Mesendoderm (in vitro differentiated cells): ENCODE measurements around the gene CAMSAP3.

Source experiments
- DNase-seq: peaks from one replicate; pipeline ENCODE4 v3.0.0; 2013
- H2AK5ac ChIP-seq: 2 replicates; pipeline ENCODE4 v1.6.1; 2013; ENCODE audit warnings: low read length, inconsistent platforms
- H2BK120ac ChIP-seq: 2 replicates; pipeline ENCODE4 v1.6.1; 2013; ENCODE audit warnings: low read depth, mild to moderate bottlenecking, low read length, moderate library complexity, mixed read lengths
- H2BK15ac ChIP-seq: replicated peaks from 2 replicates; pipeline ENCODE4 v1.6.1; 2013; ENCODE audit warnings: low read depth, mild to moderate bottlenecking, moderate library complexity
- H2BK5ac ChIP-seq: 2 replicates; pipeline ENCODE4 v1.6.1; 2013; ENCODE audit warnings: low read length, inconsistent platforms
- H3K18ac ChIP-seq: 2 replicates; pipeline ENCODE4 v1.6.1; 2013; ENCODE audit warnings: mild to moderate bottlenecking, low read length, mixed read lengths
- H3K23ac ChIP-seq: one replicate; pipeline ENCODE4 v1.6.1; 2013; ENCODE audit warnings: low read length
- H3K27ac ChIP-seq: 2 replicates; pipeline ENCODE4 v1.5.1; 2013; ENCODE audit warnings: low read depth, mild to moderate bottlenecking, inconsistent platforms, low read length, moderate library complexity
- H3K27me3 ChIP-seq: 2 replicates; pipeline ENCODE4 v1.6.1; 2013; ENCODE audit warnings: low read length, control low read depth, mild to moderate bottlenecking, inconsistent platforms; ENCODE audit not compliant: insufficient read depth, poor library complexity
- H3K36me3 ChIP-seq: 2 replicates; pipeline ENCODE4 v1.6.1; 2013; ENCODE audit warnings: low read length, inconsistent platforms; ENCODE audit not compliant: control insufficient read depth, insufficient read depth
- H3K4ac ChIP-seq: one replicate; pipeline ENCODE4 v1.6.1; 2013; ENCODE audit warnings: low read depth, mild to moderate bottlenecking, low read length, moderate library complexity
- H3K4me1 ChIP-seq: 2 replicates; pipeline ENCODE4 v1.6.1; 2013; ENCODE audit warnings: low read depth, low read length, inconsistent platforms; ENCODE audit not compliant: control insufficient read depth
- H3K4me2 ChIP-seq: 2 replicates; pipeline ENCODE4 v1.6.1; 2013; ENCODE audit warnings: low read length
- H3K4me3 ChIP-seq: 2 replicates; pipeline ENCODE4 v1.5.1; 2013; ENCODE audit warnings: mild to moderate bottlenecking, low read length
- H3K56ac ChIP-seq: one replicate; pipeline ENCODE4 v1.6.1; 2013; ENCODE audit warnings: low read length
- H3K79me1 ChIP-seq: 2 replicates; pipeline ENCODE4 v1.6.1; 2013; ENCODE audit warnings: low read length, inconsistent platforms
- H3K79me2 ChIP-seq: 2 replicates; pipeline ENCODE4 v1.6.1; 2013; ENCODE audit warnings: mild to moderate bottlenecking, low read length; ENCODE audit not compliant: control insufficient read depth, insufficient read depth
- H3K9ac ChIP-seq: 2 replicates; pipeline ENCODE4 v1.6.1; 2013; ENCODE audit warnings: low read length, inconsistent platforms
- H4K5ac ChIP-seq: one replicate; pipeline ENCODE4 v1.6.1; 2013; ENCODE audit warnings: low read length
- H4K8ac ChIP-seq: one replicate; pipeline ENCODE4 v1.6.1; 2013; ENCODE audit warnings: low read depth, mild to moderate bottlenecking, control low read depth, low read length, moderate library complexity
- WGBS: extraction: QIAGEN DNeasy Blood & Tissue Kit; methylation state at CpG from one replicate; pipeline ENCODE4 v1.1.7; 2013; ENCODE audit warnings: low lambda C conversion rate, missing lambda C conversion rate; ENCODE audit not compliant: insufficient coverage; ENCODE audit errors: extremely low coverage; 5-methylcytosine and 5-hydroxymethylcytosine counted together

The CAMSAP3 gene

GRCh38 chr19:7612282-7613274, 16.9 kb downstream of the CAMSAP3 start:
- Histone ChIP-seq H3K79me1 (no peaks in the 10 kb centered on the region), H3K4me1 (no peaks in the 10 kb centered on the region), H3K23ac (no peak overlapping the region), H3K4me2 (no peak overlapping the region), H2BK120ac (no peak overlapping the region), H3K4me3 (no peak overlapping the region), H4K5ac (no peak overlapping the region), H3K56ac (no peak overlapping the region), H3K9ac (no peak overlapping the region), H3K4ac (no peak overlapping the region), H4K8ac (no peak overlapping the region), H2AK5ac (no peak overlapping the region), H3K18ac (no peak overlapping the region), H3K79me2 (no peaks in the 10 kb centered on the region), H3K27me3 (no peaks in the 10 kb centered on the region), H3K27ac (no peak overlapping the region), H2BK15ac (no peak overlapping the region), H2BK5ac (no peak overlapping the region), H3K36me3 (no peaks in the 10 kb centered on the region)
- no peak for DNase-seq
- WGBS, result no CpG with 5 or more reads among the region's 81 CpGs

- Histone ChIP-seq H3K18ac (no peak overlapping the region), H3K4me2 (no peak overlapping the region), H3K27me3 (no peaks in the 10 kb centered on the region), H3K27ac (no peak overlapping the region), H4K5ac (no peak overlapping the region), H3K4me1 (no peaks in the 10 kb centered on the region), H4K8ac (no peak overlapping the region), H3K23ac (no peak overlapping the region), H3K9ac (no peak overlapping the region), H3K4ac (no peak overlapping the region), H3K36me3 (peaks cover 2% of the 10 kb centered on the region), H3K4me3 (no peak overlapping the region), H3K79me2 (no peaks in the 10 kb centered on the region), H3K56ac (no peak overlapping the region), H2BK120ac (no peak overlapping the region), H2BK5ac (no peak overlapping the region), H2BK15ac (no peak overlapping the region), H3K79me1 (no peaks in the 10 kb centered on the region), H2AK5ac (no peak overlapping the region)
- DNase-seq, result no peak
- no CpG with 5 or more reads among the region's 59 CpGs for WGBS
Measured at GRCh38 chr19:7614859-7615741, 19.4 kb downstream of the CAMSAP3 start.

GRCh38 chr19:7617172-7617571, 21.5 kb downstream of the CAMSAP3 start:
- Histone ChIP-seq H3K4me2 (no peak overlapping the region), H3K4ac (no peak overlapping the region), H3K4me1 (no peaks in the 10 kb centered on the region), H3K79me2 (no peaks in the 10 kb centered on the region), H2BK120ac (no peak overlapping the region), H3K36me3 (peaks cover 3% of the 10 kb centered on the region), H3K79me1 (no peaks in the 10 kb centered on the region), H3K18ac (no peak overlapping the region), H3K9ac (no peak overlapping the region), H4K5ac (no peak overlapping the region), H3K56ac (no peak overlapping the region), H3K4me3 (no peak overlapping the region), H3K23ac (no peak overlapping the region), H2BK5ac (no peak overlapping the region), H3K27me3 (no peaks in the 10 kb centered on the region), H2BK15ac (no peak overlapping the region), H3K27ac (no peak overlapping the region), H4K8ac (no peak overlapping the region), H2AK5ac (no peak overlapping the region)
- WGBS, result no CpG with 5 or more reads among the region's 12 CpGs
- DNase-seq, result no peak

- no peak overlapping the region for H3K27ac ChIP-seq
- no peaks in the 10 kb centered on the region for H3K4me1 ChIP-seq
- no peak overlapping the region for H2AK5ac ChIP-seq
- DNase-seq, result no peak
- H3K56ac ChIP-seq, result no peak overlapping the region
- H4K5ac ChIP-seq, result no peak overlapping the region
- H2BK15ac ChIP-seq, result no peak overlapping the region
- peaks cover 6% of the 10 kb centered on the region for H3K36me3 ChIP-seq
- H3K4me2 ChIP-seq, result no peak overlapping the region
- H2BK120ac ChIP-seq, result no peak overlapping the region
- H3K27me3 ChIP-seq, result no peaks in the 10 kb centered on the region
- no peak overlapping the region for H2BK5ac ChIP-seq
- no peak overlapping the region for H3K23ac ChIP-seq
- no peak overlapping the region for H4K8ac ChIP-seq
- no peaks in the 10 kb centered on the region for H3K79me1 ChIP-seq
- no peak overlapping the region for H3K9ac ChIP-seq
- H3K18ac ChIP-seq, result no peak overlapping the region
- no peak overlapping the region for H3K4ac ChIP-seq
- WGBS, result no CpG with 5 or more reads among the region's 28 CpGs
- H3K4me3 ChIP-seq, result no peak overlapping the region
- no peaks in the 10 kb centered on the region for H3K79me2 ChIP-seq
Measured at GRCh38 chr19:7617735-7618134, 22.1 kb downstream of the CAMSAP3 start.

GRCh38 chr19:7618348-7618747, 22.7 kb downstream of the CAMSAP3 start:
- no peaks in the 10 kb centered on the region for H3K79me2 ChIP-seq
- peaks cover 9% of the 10 kb centered on the region for H3K36me3 ChIP-seq
- H3K9ac ChIP-seq, result no peak overlapping the region
- no peak overlapping the region for H2BK5ac ChIP-seq
- H3K4me1 ChIP-seq, result no peaks in the 10 kb centered on the region
- H3K4ac ChIP-seq, result no peak overlapping the region
- no peak overlapping the region for H4K8ac ChIP-seq
- no peak overlapping the region for H2AK5ac ChIP-seq
- no peak overlapping the region for H3K18ac ChIP-seq
- H3K56ac ChIP-seq, result no peak overlapping the region
- no peak overlapping the region for H3K4me2 ChIP-seq
- H2BK15ac ChIP-seq, result no peak overlapping the region
- H2BK120ac ChIP-seq, result no peak overlapping the region
- no CpG with 5 or more reads among the region's 4 CpGs for WGBS
- DNase-seq, result no peak
- H3K23ac ChIP-seq, result no peak overlapping the region
- H3K4me3 ChIP-seq, result no peak overlapping the region
- H3K79me1 ChIP-seq, result no peaks in the 10 kb centered on the region
- no peak overlapping the region for H4K5ac ChIP-seq
- H3K27me3 ChIP-seq, result no peaks in the 10 kb centered on the region
- H3K27ac ChIP-seq, result no peak overlapping the region
